Measurements from ENCODE around the gene RCC1. TPM values are rescaled to one million over a fixed set of nuclear protein-coding genes. Genes with fewer than 3 reads are reported as not detected.

The RCC1 gene
- total and polyA plus RNA-seq, 4 donors: 2.2 to 21.8 (median 18.5) TPM

DNA sequence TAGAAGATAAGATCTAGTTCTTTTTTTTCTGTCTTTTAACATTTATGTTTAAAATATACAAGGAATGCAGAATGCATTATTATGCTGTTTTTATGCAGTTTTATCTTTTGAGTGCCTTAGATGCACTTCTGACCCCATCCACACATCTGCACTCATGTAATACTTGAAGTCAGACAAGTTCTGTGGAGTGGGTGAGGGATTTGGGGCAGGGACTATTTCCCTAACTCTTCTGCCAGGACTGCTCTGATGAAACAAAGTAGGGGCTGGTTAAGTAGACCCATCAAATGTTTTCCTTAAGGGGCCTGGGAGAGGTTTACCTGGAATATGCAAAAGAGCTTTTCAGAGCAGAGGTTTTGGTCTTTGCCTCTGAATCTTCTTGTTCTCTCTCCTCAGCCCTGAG, 58.5 kb downstream of the RCC1 start:
- TF ChIP-seq REST (IDR thresholded peaks at IDR 0.05) (no peak), HNF4G (IDR thresholded peaks at IDR 0.05) (no peak), NR2F2 (IDR thresholded peaks at IDR 0.05) (no peak), EGR1 (IDR thresholded peaks at IDR 0.05; ENCODE audit: low read depth in 2 of 2) (no peak), JUND (IDR thresholded peaks at IDR 0.05) (no peak), RAD21 (IDR thresholded peaks at IDR 0.05) (no peak), CTCF (IDR thresholded peaks at IDR 0.05; ENCODE audit: low read depth, low read length, missing input control) (no peak), YY1 (IDR thresholded peaks at IDR 0.05) (no peak), TAF1 (conservative IDR thresholded peaks at IDR 0.05) (no peak), RXRA (IDR thresholded peaks at IDR 0.05) (no peak), HNF4A (conservative IDR thresholded peaks at IDR 0.05) (no peak), GABPA (IDR thresholded peaks at IDR 0.05 in 1 of 2, conservative IDR thresholded peaks at IDR 0.05 in 1 of 2) (no peak), FOXA2 (IDR thresholded peaks at IDR 0.05) (no peak), SP1 (IDR thresholded peaks at IDR 0.05) (no peak)
- TF ChIP-seq, protein P1, sequence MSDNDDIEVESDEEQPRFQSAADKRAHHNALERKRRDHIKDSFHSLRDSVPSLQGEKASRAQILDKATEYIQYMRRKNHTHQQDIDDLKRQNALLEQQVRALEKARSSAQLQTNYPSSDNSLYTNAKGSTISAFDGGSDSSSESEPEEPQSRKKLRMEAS (IDR thresholded peaks at IDR 0.05): no peak
- TF ChIP-seq, protein P2, sequence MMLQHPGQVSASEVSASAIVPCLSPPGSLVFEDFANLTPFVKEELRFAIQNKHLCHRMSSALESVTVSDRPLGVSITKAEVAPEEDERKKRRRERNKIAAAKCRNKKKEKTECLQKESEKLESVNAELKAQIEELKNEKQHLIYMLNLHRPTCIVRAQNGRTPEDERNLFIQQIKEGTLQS (IDR thresholded peaks at IDR 0.05): no peak
- TF ChIP-seq, protein P3, sequence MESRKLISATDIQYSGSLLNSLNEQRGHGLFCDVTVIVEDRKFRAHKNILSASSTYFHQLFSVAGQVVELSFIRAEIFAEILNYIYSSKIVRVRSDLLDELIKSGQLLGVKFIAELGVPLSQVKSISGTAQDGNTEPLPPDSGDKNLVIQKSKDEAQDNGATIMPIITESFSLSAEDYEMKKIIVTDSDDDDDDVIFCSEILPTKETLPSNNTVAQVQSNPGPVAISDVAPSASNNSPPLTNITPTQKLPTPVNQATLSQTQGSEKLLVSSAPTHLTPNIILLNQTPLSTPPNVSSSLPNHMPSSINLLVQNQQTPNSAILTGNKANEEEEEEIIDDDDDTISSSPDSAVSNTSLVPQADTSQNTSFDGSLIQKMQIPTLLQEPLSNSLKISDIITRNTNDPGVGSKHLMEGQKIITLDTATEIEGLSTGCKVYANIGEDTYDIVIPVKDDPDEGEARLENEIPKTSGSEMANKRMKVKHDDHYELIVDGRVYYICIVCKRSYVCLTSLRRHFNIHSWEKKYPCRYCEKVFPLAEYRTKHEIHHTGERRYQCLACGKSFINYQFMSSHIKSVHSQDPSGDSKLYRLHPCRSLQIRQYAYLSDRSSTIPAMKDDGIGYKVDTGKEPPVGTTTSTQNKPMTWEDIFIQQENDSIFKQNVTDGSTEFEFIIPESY (IDR thresholded peaks at IDR 0.05): no peak
- Histone ChIP-seq H3K36me3 (ENCODE audit: control insufficient read depth in 4 of 4, insufficient read depth in 3 of 4, low read depth in 1 of 4, low read length in 3 of 4) (peaks cover 20 to 47% (median 31%) of the 10 kb centered on the region in 4 donors), H3K9me3 (ENCODE audit: control insufficient read depth in 4 of 4, low read length in 3 of 4) (no peaks in the 10 kb centered on the region), H3K27ac (ENCODE audit: low read depth in 1 of 2, low read length in 2 of 2) (no peak overlapping the region), H3K4me1 (ENCODE audit: control insufficient read depth in 4 of 4, insufficient read depth in 4 of 4, low read length in 3 of 4) (no peaks in the 10 kb centered on the region), H3K27me3 (ENCODE audit: control insufficient read depth in 4 of 4, insufficient read depth in 4 of 4, low read length in 3 of 4) (no peaks in the 10 kb centered on the region), H3K4me3 (ENCODE audit: low read depth in 1 of 3, low read length in 3 of 3) (no peak overlapping the region), H3K9ac (ENCODE audit: low read depth in 1 of 2, low read length in 2 of 2) (no peak overlapping the region)
- DNase-seq (ENCODE audit: low spot score): no peak

DNA sequence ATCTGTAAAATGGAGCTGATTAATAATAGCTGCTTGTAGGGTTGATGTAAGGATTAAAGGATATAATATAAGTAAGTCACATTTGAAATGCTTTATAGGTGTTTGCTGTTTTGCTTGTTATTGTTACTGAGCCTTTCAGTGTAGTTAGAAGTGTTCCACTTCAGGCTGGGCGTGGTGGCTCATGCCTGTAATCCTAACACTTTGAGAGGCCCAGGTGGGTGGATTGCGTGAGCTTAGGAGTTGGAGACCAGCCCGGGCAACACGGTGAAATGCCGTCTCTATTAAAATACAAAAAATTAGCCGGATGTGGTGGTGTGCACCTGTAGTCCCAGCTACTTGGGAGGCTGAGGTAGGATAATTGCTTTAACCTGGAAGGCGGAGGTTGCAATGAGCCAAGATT, 59.2 kb downstream of the RCC1 start:
- H3K27ac ChIP-seq (ENCODE audit: low read depth in 1 of 2, low read length in 2 of 2): no peak overlapping the region
- no peak overlapping the region for H3K4me3 ChIP-seq (ENCODE audit: low read depth in 1 of 3, low read length in 3 of 3)
- no peaks in the 10 kb centered on the region for H3K27me3 ChIP-seq (ENCODE audit: control insufficient read depth in 4 of 4, insufficient read depth in 4 of 4, low read length in 3 of 4)
- H3K9me3 ChIP-seq (ENCODE audit: control insufficient read depth in 4 of 4, low read length in 3 of 4): no peaks in the 10 kb centered on the region
- peaks cover 20 to 47% (median 31%) of the 10 kb centered on the region in 4 donors for H3K36me3 ChIP-seq (ENCODE audit: control insufficient read depth in 4 of 4, insufficient read depth in 3 of 4, low read depth in 1 of 4, low read length in 3 of 4)
- DNase-seq (ENCODE audit: low spot score): no peak
- H3K9ac ChIP-seq (ENCODE audit: low read depth in 1 of 2, low read length in 2 of 2): no peak overlapping the region
- H3K4me1 ChIP-seq (ENCODE audit: control insufficient read depth in 4 of 4, insufficient read depth in 4 of 4, low read length in 3 of 4): no peaks in the 10 kb centered on the region
- 98% methylated on average over 7 of the region's 7 CpGs for WGBS
- TF ChIP-seq HNF4A (conservative IDR thresholded peaks at IDR 0.05) (no peak), YY1 (IDR thresholded peaks at IDR 0.05) (no peak), GABPA (IDR thresholded peaks at IDR 0.05 in 1 of 2, conservative IDR thresholded peaks at IDR 0.05 in 1 of 2) (no peak), EGR1 (IDR thresholded peaks at IDR 0.05; ENCODE audit: low read depth in 2 of 2) (no peak), CTCF (IDR thresholded peaks at IDR 0.05; ENCODE audit: low read depth, low read length, missing input control) (no peak)
- TF ChIP-seq, protein P3 (IDR thresholded peaks at IDR 0.05): no peak
- TF ChIP-seq, protein P1 (IDR thresholded peaks at IDR 0.05): no peak

Measured in liver (tissue), 9 donors.